Prostate gland (tissue), 2 donors: ENCODE data around the gene TNRC6B. TPM values are rescaled to one million over a fixed set of nuclear protein-coding genes. Genes with fewer than 3 reads are reported as not detected.

Experiments
- DNase-seq: peaks from one replicate; pipeline ENCODE4 v3.0.0-alpha.2; 2019; ENCODE audit warnings: low spot score
- H3K27ac ChIP-seq, 2 donors: fragments of 200-600 bp; sonication (generic); 2 replicates each; pipeline ENCODE4 v1.5.1; 2017 to 2019
- H3K27me3 ChIP-seq: fragments of 200-600 bp; sonication (generic); replicated peaks from 2 replicates; pipeline ENCODE4 v1.5.1; 2019; ENCODE audit not compliant: insufficient read depth
- H3K36me3 ChIP-seq, 2 donors: fragments of 200-600 bp; sonication (generic); 1 replicate in 1 of 2; 2 replicates in 1 of 2; pipeline versions ENCODE4 v1.5.1 to v1.8.1; 2017 to 2019
- H3K4me1 ChIP-seq: fragments of 200-600 bp; sonication (generic); replicated peaks from 2 replicates; pipeline ENCODE4 v1.5.1; 2019
- H3K4me3 ChIP-seq, 2 donors: fragments of 200-600 bp; sonication (generic); 2 replicates each; pipeline ENCODE4 v1.5.1; 2017 to 2019
- H3K9me3 ChIP-seq: fragments of 200-600 bp; sonication (generic); 2 replicates; pipeline ENCODE4 v1.5.1; 2017
- CTCF ChIP-seq, 4 experiments: fragments of 200-600 bp in 2 of 4; fragments of 450-650 bp in 2 of 4; sonication (generic) in 2 of 4; IDR thresholded peaks; 1 replicate in 3 of 4; 2 replicates in 1 of 4; pipeline ENCODE4 v1.5.1; 2016 to 2019; ENCODE audit warnings: antibody characterized with exemption in 4 of 4, mild to moderate bottlenecking in 2 of 4, moderate library complexity in 2 of 4
- POLR2A ChIP-seq: fragments of 450-650 bp; IDR thresholded peaks from one replicate; pipeline ENCODE4 v1.6.1; 2016; ENCODE audit warnings: antibody characterized with exemption, mild to moderate bottlenecking
- POLR2AphosphoS5 ChIP-seq: sonication (generic); formaldehyde crosslinking; IDR thresholded peaks from one replicate; pipeline ENCODE4 v1.6.1; 2017; ENCODE audit warnings: antibody characterized with exemption
- WGBS: methylation state at CpG from one replicate; pipeline ENCODE4 v1.1.5; 2018; 5-methylcytosine and 5-hydroxymethylcytosine counted together
- intact Hi-C: fragments of 100-400 bp; cut with DNase I; formaldehyde crosslinking; loops from one replicate; pipeline ENCODE4 v1.14.2; 2022
- total RNA-seq, 2 donors: library from RNA; depleted of rRNA; stranded (reverse); fragments of >200 nt; gene quantifications; one replicate each; pipeline ENCODE4 v1.1.0, GENCODE V29; 2016

TNRC6B gene
- total RNA-seq, 2 donors from 2014 or later = 43.8 to 118 TPM

GRCh38 chr22:40324468-40325305, 147.0 kb downstream of the TNRC6B start:
- Histone ChIP-seq H3K9me3 (no peaks in the 10 kb centered on the region), H3K27ac (peak overlapping the region in 1 of 2 donors; percentile 35), H3K36me3 (peaks cover 0 to 4% of the 10 kb centered on the region in 2 donors), H3K27me3 (no peaks in the 10 kb centered on the region), H3K4me1 (peaks cover 7% of the 10 kb centered on the region), H3K4me3 (no peak overlapping the region)
- DNase-seq = no peak
- 61% methylated on average over 19 of the region's 19 CpGs for WGBS
- intact Hi-C loops = no loop called here
- TF ChIP-seq POLR2AphosphoS5 (peak; percentile 21), POLR2A (no peak), CTCF (IDR thresholded peaks at IDR 0.05) (no peak)

GRCh38 chr22:40325315-40325714, 147.6 kb downstream of the TNRC6B start:
- intact Hi-C loops = no loop called here
- DNase-seq = no peak
- H3K9me3 ChIP-seq = no peaks in the 10 kb centered on the region
- 92% methylated on average over 6 of the region's 6 CpGs for WGBS
- no peaks in the 10 kb centered on the region for H3K27me3 ChIP-seq
- peaks cover 7% of the 10 kb centered on the region for H3K4me1 ChIP-seq
- TF ChIP-seq CTCF (IDR thresholded peaks at IDR 0.05) (no peak), POLR2A (no peak), POLR2AphosphoS5 (no peak)
- H3K4me3 ChIP-seq = no peak overlapping the region
- H3K36me3 ChIP-seq = peaks cover 0 to 4% of the 10 kb centered on the region in 2 donors
- H3K27ac ChIP-seq = peak overlapping the region in 1 of 2 donors; percentile 83

GRCh38 chr22:40326905-40327735, 149.4 kb downstream of the TNRC6B start:
- Histone ChIP-seq H3K4me3 (no peak overlapping the region), H3K4me1 (peaks cover 7% of the 10 kb centered on the region), H3K27ac (peak overlapping the region; percentile 72 to 83), H3K9me3 (no peaks in the 10 kb centered on the region), H3K36me3 (no peaks in the 10 kb centered on the region), H3K27me3 (no peaks in the 10 kb centered on the region)
- DNase-seq = peak; percentile 80
- WGBS = 30% methylated on average over 10 of the region's 10 CpGs
- intact Hi-C loops = no loop called here
- TF ChIP-seq POLR2AphosphoS5 (peak; percentile 84), CTCF (IDR thresholded peaks at IDR 0.05) (no peak)

- H3K27me3 ChIP-seq = no peaks in the 10 kb centered on the region
- peaks cover 7% of the 10 kb centered on the region for H3K4me1 ChIP-seq
- TF ChIP-seq POLR2A (no peak), CTCF (IDR thresholded peaks at IDR 0.05) (no peak)
- no peak overlapping the region for H3K4me3 ChIP-seq
- no peak for DNase-seq
- no peaks in the 10 kb centered on the region for H3K9me3 ChIP-seq
- H3K27ac ChIP-seq = no peak overlapping the region
- no peaks in the 10 kb centered on the region for H3K36me3 ChIP-seq
- intact Hi-C loops = no loop called here
- WGBS = 86% methylated on average over 9 of the region's 9 CpGs
Observed at GRCh38 chr22:40328546-40329456, 151.1 kb downstream of the TNRC6B start.
